OCI-LY7 (cell line): ENCODE measurements around the gene GTF2I.
"Not testable (repeated sequence)": the region's sequence is repeated elsewhere in the genome, so short reads cannot be mapped to it uniquely, and the experiment has no call there.

Experiments used
- CTCF ChIP-seq: fragments of 200-600 bp; sonication (generic); conservative IDR thresholded peaks from 2 replicates; pipeline ENCODE4 v1.5.1; 2014; ENCODE audit warnings: mild to moderate bottlenecking, antibody characterized with exemption, low read length, moderate library complexity, mixed read lengths
- EZH2phosphoT487 ChIP-seq: fragments of 200-600 bp; sonication (generic); IDR thresholded peaks from 2 replicates; pipeline ENCODE4 v1.6.1; 2018; ENCODE audit warnings: low read depth, borderline replicate concordance, mild to moderate bottlenecking, mixed run types, antibody characterized with exemption, low read length, moderate library complexity, mixed read lengths

GRCh38 chr7:74753921-74754482 lies 96.5 kb downstream of the GTF2I start:
- TF ChIP-seq CTCF, EZH2phosphoT487: not testable (repeated sequence)
